ENCODE measurements around the gene L1CAM.

The L1CAM gene

GRCh38 chrX:153901753-153902140 lies 15.8 kb upstream of the L1CAM start:
- no peak for DNase-seq

- DNase-seq = peak; percentile 55 to 59
These were observed 15.1 kb upstream of the L1CAM start for GRCh38 chrX:153900831-153901752.

GRCh38 chrX:153897899-153898298 lies 11.9 kb upstream of the L1CAM start:
- no peak for DNase-seq

- no peak for DNase-seq
These were observed 3.1 kb upstream of the L1CAM start for GRCh38 chrX:153889123-153889522.

- DNase-seq = no peak
These were observed 2.4 kb upstream of the L1CAM start for GRCh38 chrX:153888344-153888743.

GRCh38 chrX:153887385-153887784 lies 1.4 kb upstream of the L1CAM start:
- no peak for DNase-seq

- DNase-seq = no peak
These were observed 942 bp upstream of the L1CAM start for GRCh38 chrX:153886915-153887314.

- DNase-seq = peak in 1 of 2 donors; percentile 16
These were observed 675 bp downstream of the L1CAM start for GRCh38 chrX:153885208-153885787.

GRCh38 chrX:153884590-153884989 lies 1.4 kb downstream of the L1CAM start:
- DNase-seq = no peak

- DNase-seq = no peak
These were observed 1.8 kb downstream of the L1CAM start for GRCh38 chrX:153884136-153884535.

GRCh38 chrX:153883163-153883843 lies 2.7 kb downstream of the L1CAM start:
- DNase-seq = no peak

- no peak for DNase-seq
These were observed 3.4 kb downstream of the L1CAM start for GRCh38 chrX:153882557-153882956.

- no peak for DNase-seq
These were observed 3.9 kb downstream of the L1CAM start for GRCh38 chrX:153882086-153882498.

GRCh38 chrX:153881281-153881680 lies 4.7 kb downstream of the L1CAM start:
- DNase-seq = no peak

- no peak for DNase-seq
These were observed 5.5 kb downstream of the L1CAM start for GRCh38 chrX:153880440-153880815.

GRCh38 chrX:153879741-153880439 lies 6.1 kb downstream of the L1CAM start:
- no peak for DNase-seq

GRCh38 chrX:153878969-153879653 lies 6.9 kb downstream of the L1CAM start:
- DNase-seq = peak in 1 of 2 donors; percentile 9

GRCh38 chrX:153878345-153878744 lies 7.6 kb downstream of the L1CAM start:
- DNase-seq = no peak

- DNase-seq = no peak
These were observed 8.3 kb downstream of the L1CAM start for GRCh38 chrX:153877571-153878261.

GRCh38 chrX:153876112-153876491 lies 9.9 kb downstream of the L1CAM start:
- no peak for DNase-seq

- DNase-seq = peak; percentile 66 to 75
These were observed 10.4 kb downstream of the L1CAM start for GRCh38 chrX:153875391-153876111.

All from stimulated activated CD4-positive, alpha-beta T cell treated with anti-CD3 and anti-CD28 coated beads, Interleukin-2, amount 100 ng/mL, for 24 hours (primary cell).